Measurements from ENCODE around the gene COPS3.

The COPS3 gene

GRCh38 chr17:17221329-17221728, 59.7 kb downstream of the COPS3 start:
- DNase-seq, result no peak

- no peak for DNase-seq
Measured at GRCh38 chr17:17220529-17220928, 60.5 kb downstream of the COPS3 start.

- DNase-seq, result no peak
Measured at GRCh38 chr17:17217995-17218394, 63.1 kb downstream of the COPS3 start.

DNA sequence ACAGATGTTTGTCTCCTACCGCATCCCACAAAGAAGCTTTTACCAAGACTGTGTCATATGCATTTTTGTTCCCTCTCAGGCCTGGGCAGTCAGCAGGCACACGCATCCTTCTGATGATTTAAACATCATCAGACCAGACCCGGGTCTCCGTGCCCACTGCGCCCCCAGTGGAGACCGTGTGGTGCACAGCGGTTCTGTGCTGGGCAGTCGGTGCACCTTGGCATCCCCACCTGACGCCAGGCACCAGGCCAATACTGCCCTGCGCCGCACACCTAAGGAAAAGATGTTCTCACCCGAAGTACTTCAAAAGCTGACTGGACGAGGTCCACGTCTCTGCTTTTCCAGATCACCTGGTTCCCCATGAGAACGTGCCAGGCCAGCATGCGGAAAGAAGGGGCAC, 64.3 kb downstream of the COPS3 start:
- no peak for DNase-seq

GRCh38 chr17:17216236-17216635, 64.8 kb downstream of the COPS3 start:
- no peak for DNase-seq

DNA sequence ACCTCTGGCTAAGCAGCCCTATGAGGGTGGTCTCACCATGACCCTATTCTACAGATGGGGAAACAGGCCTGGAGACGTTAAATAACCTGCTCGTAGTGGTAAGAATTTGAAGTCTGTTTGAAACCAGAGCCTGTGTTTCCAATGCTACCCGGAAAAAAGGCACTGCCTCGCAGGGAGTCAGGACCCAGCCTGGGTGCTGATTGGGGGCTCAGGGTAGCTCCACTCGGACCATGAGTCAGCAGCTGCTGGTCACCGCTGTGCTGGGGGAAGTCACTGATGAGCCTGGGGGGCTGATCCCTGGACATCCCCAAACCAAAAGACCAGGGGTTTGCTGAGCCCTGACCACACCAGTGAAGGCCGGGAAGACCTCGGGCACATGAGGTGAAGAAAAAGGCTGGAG, 65.5 kb downstream of the COPS3 start:
- DNase-seq, result no peak

DNA sequence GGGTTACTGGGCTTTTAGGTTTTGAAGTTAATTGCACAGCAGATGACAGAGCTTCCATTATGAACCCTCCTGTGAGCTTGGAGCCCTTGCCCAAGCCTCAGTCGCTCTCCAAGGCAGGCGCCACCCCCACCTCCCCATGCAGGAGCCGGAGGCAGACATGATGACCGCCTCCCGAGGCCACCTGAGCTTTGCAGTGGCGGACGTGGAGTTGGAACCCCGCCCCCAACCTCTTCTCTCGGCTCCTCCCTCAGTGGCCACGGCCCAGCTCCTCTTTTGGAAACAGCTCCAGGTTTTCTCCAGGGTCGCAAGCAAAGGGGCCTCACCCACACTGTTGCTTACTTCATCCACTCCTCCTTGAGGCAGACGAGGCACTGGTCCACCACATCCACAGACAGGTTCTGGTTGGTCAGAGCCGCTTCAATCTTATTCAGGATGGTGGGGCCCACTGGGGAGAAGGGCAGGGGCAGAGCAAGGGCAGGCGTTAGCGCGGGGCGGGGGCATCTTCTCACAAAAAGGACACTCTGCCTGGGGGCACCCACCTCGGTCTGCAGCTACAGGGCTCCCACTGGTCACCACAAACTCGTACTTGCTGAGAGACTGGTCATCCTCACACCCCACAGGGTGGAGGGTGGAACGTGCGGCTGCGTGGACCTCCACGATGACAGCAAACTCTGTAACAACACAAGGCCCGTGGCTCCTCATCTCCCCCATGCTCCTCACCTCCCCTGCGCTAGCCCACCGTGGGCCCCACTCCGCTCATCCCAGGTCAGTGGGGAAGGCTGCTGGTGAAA, 66.2 kb downstream of the COPS3 start:
- DNase-seq, result no peak

DNA sequence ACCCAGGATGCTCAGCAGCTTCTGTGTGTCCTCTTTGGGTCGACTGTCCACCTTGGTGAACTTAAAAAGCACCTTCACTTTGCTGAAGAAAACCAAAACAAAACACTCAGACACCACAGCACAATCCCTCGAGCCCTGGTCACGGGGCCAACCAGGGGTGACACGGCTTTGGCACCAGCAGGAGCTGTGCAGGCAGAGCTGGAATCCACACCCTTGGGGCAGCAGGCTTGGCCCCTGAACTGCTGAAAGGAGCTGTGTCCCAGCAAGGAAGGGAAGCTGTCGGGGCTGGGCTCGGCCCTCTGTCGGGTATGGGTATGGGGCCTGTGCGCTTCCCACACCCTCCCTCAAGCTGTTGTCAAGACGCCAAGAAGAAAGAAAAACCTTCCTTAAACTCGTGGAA, 67.3 kb downstream of the COPS3 start:
- DNase-seq, result no peak

DNA sequence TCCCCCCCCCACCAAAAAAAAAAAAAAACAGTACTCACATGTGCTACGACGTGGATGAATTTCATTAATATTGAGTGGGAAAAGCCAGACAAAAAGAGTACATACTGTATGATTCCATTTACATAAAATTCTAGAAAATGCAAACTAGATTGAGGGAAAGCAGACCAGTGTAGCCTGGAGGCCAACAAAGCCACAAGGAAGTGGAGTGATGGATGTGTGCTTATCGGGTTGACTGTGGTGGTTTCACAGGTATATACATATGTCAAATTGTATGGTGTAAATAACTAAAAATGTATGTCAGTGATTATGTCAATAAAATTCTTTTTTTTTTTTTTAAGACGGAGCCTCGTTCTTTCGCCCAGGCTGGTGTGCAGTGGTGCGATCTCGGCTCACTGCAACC, 73.0 kb downstream of the COPS3 start:
- no peak for DNase-seq

- DNase-seq, result peak in 1 of 51 donors; percentile 60
Measured at GRCh38 chr17:17206913-17207335, 74.1 kb downstream of the COPS3 start.

- peak in 42 of 51 donors; percentile 19 to 92 (median 61) for DNase-seq
Measured at GRCh38 chr17:17206124-17206912, 74.7 kb downstream of the COPS3 start, which contains the start of gene PLD6. PLD6 (minus strand) TSS chr17:17206333; CDS start chr17:17206286, 47 bp downstream.

DNA sequence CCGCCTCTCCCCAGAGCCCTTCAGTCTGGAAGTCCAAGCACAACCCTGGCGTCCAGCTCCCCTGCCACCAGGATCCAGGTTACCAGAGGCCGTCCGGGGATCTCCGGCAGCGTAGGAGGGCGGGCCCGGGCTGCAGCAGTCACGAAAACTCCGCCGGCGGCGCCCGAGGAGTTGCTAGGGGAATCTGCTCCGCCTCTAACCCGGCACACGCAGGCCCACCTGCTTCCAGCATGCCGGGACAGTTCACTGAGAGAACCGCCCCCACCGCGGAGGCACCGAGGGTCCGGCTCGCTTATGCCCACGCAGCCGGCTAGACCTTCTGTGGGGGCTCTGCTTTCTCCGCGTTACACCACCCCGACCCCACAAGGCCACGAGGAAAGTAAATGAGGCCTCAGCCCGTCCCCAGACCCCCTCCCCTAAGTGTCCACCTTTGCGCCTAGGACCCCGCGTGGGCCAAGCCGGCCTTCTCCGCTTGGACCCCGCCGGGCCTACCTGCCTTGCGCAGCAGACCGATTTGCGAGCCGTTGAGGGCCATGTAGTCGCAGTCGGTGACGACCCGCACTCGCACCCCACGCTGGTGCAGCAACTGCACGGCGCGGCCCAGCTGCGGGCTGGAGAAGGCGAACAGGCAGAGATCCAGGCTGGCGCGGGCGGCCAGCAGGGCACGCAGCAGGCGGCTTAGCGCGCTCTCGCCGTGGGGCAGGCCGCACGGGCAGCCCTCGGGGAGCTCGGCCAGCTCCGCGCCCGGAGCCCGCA, 75.5 kb downstream of the COPS3 start:
- DNase-seq, result peak in 16 of 51 donors; percentile 21 to 64 (median 36)

DNA sequence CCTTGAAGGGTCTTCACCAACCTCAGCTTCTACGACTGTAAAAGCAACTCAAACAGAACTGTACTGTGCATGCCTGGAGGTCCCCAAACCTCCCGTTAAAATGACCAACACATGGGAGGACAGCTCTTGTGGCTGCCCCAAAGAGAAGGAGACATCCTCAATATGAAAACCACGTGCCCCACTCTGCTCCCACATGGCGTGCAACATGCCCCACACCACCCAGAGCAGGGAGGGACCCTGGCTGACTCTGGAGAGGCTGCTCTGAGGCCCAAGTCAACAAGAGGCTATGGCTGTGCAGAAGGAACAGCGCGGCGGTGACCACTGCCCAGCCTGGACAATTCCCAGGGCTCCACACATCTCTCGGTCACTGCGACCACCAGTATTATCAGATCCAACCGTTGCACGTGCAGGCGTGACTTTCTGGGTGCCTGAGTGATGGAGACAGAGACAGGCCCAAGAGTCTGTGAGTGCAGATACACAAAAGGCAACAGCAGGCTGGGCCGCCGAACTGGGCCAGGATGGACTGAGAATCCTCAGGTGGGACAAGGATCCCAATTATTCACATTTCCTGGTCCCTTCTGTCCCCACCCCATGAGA, 76.3 kb downstream of the COPS3 start:
- no peak for DNase-seq

DNA sequence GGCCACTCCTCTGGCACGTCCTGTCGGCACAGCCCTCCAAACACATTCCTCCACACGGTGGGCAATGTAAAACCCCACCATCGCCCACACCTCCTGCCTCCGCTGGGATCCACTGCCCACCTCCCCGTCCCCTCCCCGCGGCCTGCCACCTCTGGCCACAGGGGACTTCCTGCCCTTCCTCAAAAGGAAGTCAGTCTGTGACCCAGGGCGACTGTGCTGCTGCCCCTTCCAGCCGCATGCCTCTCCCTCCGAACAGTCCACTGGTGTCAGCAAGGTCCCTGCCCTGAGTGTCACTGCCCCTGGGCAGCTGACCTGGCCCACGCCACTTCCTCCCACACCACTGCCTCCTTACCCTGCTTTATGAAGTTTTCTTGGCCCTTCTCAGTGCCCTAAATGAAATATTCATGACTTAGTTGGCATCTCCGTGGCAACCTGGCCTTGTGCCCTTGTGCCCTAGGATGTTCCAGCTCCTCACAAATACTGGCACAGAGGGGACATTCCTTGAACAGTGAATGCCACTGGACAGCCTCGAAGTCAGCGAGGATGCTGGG, 76.9 kb downstream of the COPS3 start:
- DNase-seq, result peak in 39 of 51 donors; percentile 10 to 79 (median 50)

GRCh38 chr17:17203173-17203730, 77.8 kb downstream of the COPS3 start:
- DNase-seq, result no peak

DNA sequence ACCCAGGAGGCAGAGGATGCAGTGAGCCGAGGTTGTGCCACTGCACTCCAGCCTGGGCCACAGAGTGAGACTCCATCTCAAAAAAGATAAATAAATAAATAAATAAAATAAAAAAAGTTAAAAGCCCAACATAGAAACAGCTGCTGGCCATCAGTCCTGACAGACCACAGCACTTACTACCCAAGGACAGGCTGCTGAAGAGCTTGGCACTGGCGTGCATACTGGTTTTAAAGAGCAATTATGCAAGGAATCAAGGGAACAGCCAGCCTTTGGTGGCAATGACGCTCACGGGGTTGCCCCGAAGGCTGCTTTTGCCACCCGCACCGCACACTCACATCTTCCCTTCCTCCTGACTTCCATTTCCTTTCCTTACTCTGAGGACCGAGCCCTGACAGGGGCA, 79.1 kb downstream of the COPS3 start:
- peak in 1 of 51 donors; percentile 9 for DNase-seq

DNA sequence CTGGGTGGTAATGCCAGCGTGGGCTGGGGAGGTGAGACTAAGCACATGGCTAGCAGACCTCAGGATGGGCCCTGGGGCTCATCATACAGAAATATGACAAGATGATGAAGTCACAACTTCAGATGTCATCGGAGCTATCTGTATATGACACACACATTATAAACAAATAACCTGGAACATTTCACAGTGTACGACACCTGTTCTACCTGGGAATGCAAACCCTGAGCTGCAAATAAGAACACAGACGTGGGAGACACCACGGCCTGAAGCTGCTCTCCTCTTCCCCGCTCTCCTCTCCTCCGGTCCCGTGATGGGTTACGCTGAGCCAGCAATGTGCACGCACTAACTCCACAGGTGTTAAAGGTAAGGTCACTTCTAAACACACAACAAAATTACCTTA, 79.8 kb downstream of the COPS3 start:
- DNase-seq, result no peak

GRCh38 chr17:17200831-17201230, 80.2 kb downstream of the COPS3 start:
- no peak for DNase-seq

DNA sequence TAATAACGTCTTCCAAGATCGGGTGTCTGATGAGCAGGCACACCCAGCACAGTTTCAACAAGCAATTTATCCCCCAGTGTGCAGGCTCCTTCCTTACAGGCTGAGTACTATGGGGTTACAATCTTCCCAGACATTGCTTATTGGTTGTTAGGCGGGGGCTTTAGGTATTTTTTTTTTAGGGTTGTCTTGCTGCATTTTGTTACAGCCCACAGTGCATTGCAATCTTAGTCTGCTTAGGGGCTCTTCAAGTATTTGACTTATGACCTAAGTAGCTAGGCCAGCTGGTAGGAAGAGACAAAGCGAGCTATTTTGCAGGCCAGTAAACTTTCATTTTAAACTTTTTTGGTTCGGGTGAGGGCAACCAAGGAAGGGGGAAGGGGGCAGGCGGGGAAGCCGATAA, 80.7 kb downstream of the COPS3 start:
- DNase-seq, result no peak

- DNase-seq, result no peak
Measured at GRCh38 chr17:17198281-17198680, 82.8 kb downstream of the COPS3 start.

DNA sequence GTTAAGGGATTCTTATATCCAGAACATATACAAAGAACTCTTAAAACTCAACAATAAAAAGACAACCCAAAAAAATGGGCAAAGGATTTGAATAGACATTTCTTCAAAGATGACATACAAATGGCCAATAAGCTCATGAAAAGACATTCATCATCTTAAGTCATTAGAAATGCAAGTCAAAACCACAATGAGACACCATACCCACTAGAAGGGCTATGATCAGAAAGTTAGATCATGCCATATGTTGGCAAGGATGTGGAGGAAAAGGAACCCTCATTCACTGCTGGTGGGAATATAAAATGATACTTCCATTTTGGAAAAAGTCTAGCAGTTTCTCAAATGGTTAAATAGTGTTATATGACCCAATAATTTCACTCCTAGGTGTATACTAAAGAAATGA, 84.3 kb downstream of the COPS3 start:
- DNase-seq, result no peak

Measured in hypothalamus (tissue), 51 donors.